Osteocyte (in vitro differentiated cells): ENCODE measurements around the gene WWP2. TPM values are rescaled to one million over a fixed set of nuclear protein-coding genes. Genes with fewer than 3 reads are reported as not detected.

Source experiments
- DNase-seq: peaks from one replicate; pipeline ENCODE4 v3.0.0; 2021; ENCODE audit warnings: mixed read lengths; ENCODE audit not compliant: unreplicated experiment; ENCODE audit errors: extremely low spot score
- H3K27ac Mint-ChIP-seq: one replicate; pipeline ENCODE4 v1.8.0; 2021; ENCODE audit warnings: mild to moderate bottlenecking, mixed read lengths; ENCODE audit not compliant: unreplicated experiment
- H3K27me3 Mint-ChIP-seq: one replicate; pipeline ENCODE4 v1.8.0; 2021; ENCODE audit warnings: mixed read lengths; ENCODE audit not compliant: unreplicated experiment
- H3K36me3 Mint-ChIP-seq: one replicate; pipeline ENCODE4 v1.8.0; 2021; ENCODE audit warnings: mixed read lengths; ENCODE audit not compliant: unreplicated experiment
- H3K4me1 Mint-ChIP-seq: one replicate; pipeline ENCODE4 v1.8.0; 2021; ENCODE audit warnings: mixed read lengths; ENCODE audit not compliant: unreplicated experiment
- H3K4me3 Mint-ChIP-seq: one replicate; pipeline ENCODE4 v1.8.0; 2021; ENCODE audit warnings: mild to moderate bottlenecking, moderate library complexity, mixed read lengths; ENCODE audit not compliant: unreplicated experiment
- H3K9me3 Mint-ChIP-seq: one replicate; pipeline ENCODE4 v1.8.0; 2021; ENCODE audit warnings: mixed read lengths; ENCODE audit not compliant: unreplicated experiment
- total RNA-seq: library from RNA; stranded (reverse); gene quantifications from 2 replicates; pipeline ENCODE4 v1.2.1, GENCODE V29; 2021
- TF ChIP-seq, protein P1 (sequence below): fragments of 200-600 bp; sonication (generic); IDR thresholded peaks from 2 replicates; pipeline ENCODE4 v1.5.0; 2021; ENCODE audit warnings: antibody characterized with exemption, mild to moderate bottlenecking, moderate library complexity

WWP2 gene
- total RNA-seq, 1 donor from 2014 or later = 36.2 TPM

DNA sequence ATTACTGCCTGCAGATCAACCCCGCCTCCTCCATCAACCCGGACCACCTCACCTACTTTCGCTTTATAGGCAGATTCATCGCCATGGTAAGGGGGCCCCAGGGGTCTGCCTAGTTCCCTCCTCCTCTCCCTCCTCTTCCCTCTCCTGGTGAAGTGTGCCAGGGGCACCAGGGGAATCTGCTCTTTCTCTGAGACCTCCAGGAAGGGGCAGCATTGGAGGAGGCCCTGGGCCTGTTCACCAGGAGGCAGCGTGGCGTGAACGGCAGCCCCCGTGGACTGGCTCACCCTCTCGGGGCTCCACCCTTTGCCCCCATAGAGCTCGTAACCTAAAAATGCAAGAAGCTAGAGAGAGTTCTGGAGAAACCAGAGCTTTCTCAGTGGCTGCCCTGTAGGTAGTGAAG, 171.9 kb downstream of the WWP2 start:
- no peak for DNase-seq
- no peak overlapping the region for H3K27ac Mint-ChIP-seq
- peaks cover 4% of the 10 kb centered on the region for H3K4me1 Mint-ChIP-seq
- peaks cover 34% of the 10 kb centered on the region for H3K36me3 Mint-ChIP-seq
- H3K4me3 Mint-ChIP-seq = no peak overlapping the region
- no peaks in the 10 kb centered on the region for H3K27me3 Mint-ChIP-seq
- no peaks in the 10 kb centered on the region for H3K9me3 Mint-ChIP-seq
- TF ChIP-seq, protein P1, sequence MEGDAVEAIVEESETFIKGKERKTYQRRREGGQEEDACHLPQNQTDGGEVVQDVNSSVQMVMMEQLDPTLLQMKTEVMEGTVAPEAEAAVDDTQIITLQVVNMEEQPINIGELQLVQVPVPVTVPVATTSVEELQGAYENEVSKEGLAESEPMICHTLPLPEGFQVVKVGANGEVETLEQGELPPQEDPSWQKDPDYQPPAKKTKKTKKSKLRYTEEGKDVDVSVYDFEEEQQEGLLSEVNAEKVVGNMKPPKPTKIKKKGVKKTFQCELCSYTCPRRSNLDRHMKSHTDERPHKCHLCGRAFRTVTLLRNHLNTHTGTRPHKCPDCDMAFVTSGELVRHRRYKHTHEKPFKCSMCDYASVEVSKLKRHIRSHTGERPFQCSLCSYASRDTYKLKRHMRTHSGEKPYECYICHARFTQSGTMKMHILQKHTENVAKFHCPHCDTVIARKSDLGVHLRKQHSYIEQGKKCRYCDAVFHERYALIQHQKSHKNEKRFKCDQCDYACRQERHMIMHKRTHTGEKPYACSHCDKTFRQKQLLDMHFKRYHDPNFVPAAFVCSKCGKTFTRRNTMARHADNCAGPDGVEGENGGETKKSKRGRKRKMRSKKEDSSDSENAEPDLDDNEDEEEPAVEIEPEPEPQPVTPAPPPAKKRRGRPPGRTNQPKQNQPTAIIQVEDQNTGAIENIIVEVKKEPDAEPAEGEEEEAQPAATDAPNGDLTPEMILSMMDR = no peak

DNA sequence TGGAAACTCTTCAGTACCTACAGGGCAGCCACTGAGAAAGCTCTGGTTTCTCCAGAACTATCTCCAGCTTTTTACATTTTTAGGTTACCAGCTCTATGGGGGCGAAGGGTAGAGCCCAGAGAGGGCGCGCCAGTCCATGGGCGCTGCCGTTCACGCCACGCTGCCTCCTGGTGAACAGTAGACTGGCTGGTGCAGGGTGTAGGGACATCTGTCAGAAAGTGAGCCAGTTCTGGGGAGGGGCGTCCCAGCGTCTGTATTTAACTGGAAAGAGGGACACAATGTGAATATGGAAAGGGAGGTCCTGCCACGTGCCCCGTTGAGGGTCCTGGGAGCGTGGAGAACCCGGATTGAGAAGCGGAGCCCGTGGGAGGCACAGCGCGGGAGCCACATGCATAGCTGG, 172.6 kb downstream of the WWP2 start:
- TF ChIP-seq, protein P1 = no peak
- H3K4me3 Mint-ChIP-seq = no peak overlapping the region
- no peak overlapping the region for H3K27ac Mint-ChIP-seq
- no peaks in the 10 kb centered on the region for H3K9me3 Mint-ChIP-seq
- no peaks in the 10 kb centered on the region for H3K4me1 Mint-ChIP-seq
- DNase-seq = no peak
- peaks cover 35% of the 10 kb centered on the region for H3K36me3 Mint-ChIP-seq
- H3K27me3 Mint-ChIP-seq = no peaks in the 10 kb centered on the region

DNA sequence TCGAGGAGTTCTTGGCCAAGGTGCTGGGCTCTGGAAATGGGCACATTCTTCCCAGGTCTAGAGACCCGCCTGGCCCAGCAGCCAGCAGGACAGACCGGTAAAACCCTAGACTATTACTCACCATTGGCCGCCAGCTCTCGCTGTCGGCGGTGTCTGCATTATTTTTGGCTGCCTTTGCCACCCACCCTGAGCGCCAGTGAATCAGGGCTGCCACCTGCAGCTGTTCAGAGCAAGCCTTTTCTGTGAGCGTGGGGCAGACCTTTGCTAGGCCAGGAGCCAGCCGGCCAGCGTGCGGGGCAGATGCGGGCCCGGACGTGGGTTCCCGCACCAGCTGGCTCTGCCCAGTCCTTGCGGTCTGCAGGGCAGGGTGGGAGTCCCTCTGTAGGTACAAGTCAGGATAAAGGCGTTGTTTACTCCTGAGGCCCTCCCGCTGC, 173.2 kb downstream of the WWP2 start:
- no peak overlapping the region for H3K27ac Mint-ChIP-seq
- no peak for DNase-seq
- no peaks in the 10 kb centered on the region for H3K27me3 Mint-ChIP-seq
- H3K4me3 Mint-ChIP-seq = no peak overlapping the region
- H3K9me3 Mint-ChIP-seq = no peaks in the 10 kb centered on the region
- no peaks in the 10 kb centered on the region for H3K4me1 Mint-ChIP-seq
- TF ChIP-seq, protein P1 = no peak
- peaks cover 38% of the 10 kb centered on the region for H3K36me3 Mint-ChIP-seq

DNA sequence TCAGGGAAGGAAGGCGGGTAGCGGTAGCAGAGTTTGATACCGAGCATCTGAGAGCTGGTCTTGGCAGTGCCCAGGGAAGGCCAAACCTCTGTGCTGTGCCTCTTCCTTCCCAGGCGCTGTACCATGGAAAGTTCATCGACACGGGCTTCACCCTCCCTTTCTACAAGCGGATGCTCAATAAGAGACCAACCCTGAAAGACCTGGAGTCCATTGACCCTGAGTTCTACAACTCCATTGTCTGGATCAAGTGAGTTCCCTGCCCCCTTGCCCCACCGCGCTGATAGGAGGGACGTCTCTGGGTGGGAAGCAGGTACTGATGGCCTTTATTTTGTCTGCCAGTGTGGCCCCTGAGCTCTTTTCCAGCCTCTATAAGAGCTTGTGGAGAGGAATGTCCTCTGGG, 173.6 kb downstream of the WWP2 start:
- H3K36me3 Mint-ChIP-seq = peaks cover 39% of the 10 kb centered on the region
- no peaks in the 10 kb centered on the region for H3K27me3 Mint-ChIP-seq
- no peaks in the 10 kb centered on the region for H3K9me3 Mint-ChIP-seq
- no peak for DNase-seq
- H3K27ac Mint-ChIP-seq = no peak overlapping the region
- no peaks in the 10 kb centered on the region for H3K4me1 Mint-ChIP-seq
- TF ChIP-seq, protein P1 = no peak
- no peak overlapping the region for H3K4me3 Mint-ChIP-seq

DNA sequence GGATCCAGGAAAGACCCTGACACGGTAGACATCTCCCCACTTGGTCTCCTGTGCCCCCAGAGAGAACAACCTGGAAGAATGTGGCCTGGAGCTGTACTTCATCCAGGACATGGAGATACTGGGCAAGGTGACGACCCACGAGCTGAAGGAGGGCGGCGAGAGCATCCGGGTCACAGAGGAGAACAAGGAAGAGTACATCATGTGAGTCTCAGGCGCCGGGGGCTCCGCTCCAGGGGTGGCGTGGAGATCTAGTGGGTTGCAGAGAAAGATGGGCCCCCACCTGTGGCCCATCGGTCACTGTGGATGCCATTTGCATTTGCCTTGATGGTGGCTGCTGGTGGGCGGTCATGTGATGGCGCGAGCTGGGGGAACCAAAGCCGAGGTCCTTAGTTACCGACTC, 174.1 kb downstream of the WWP2 start:
- no peak for DNase-seq
- Mint-ChIP-seq H3K27me3 (no peaks in the 10 kb centered on the region), H3K4me3 (no peak overlapping the region), H3K9me3 (no peaks in the 10 kb centered on the region), H3K36me3 (peaks cover 39% of the 10 kb centered on the region), H3K27ac (no peak overlapping the region), H3K4me1 (no peaks in the 10 kb centered on the region)
- TF ChIP-seq, protein P1 = no peak
